HCT116 (cell line): ENCODE data around the gene PDE12. TPM values are rescaled to one million over a fixed set of nuclear protein-coding genes. Genes with fewer than 3 reads are reported as not detected.

Source experiments
- ATAC-seq: fragments of 200-7000 bp; cut with Tn5 transposase; 2 replicates; pipeline ENCODE4 v1.9.1; 2020; ENCODE audit warnings: mild to moderate bottlenecking, moderate library complexity
- BruUV-seq: library from RNA; stranded (reverse); fragments of 400-500 nt; replicated peaks from 2 replicates; lab custom pipeline; 2021; lab: Mats Ljungman, UMichigan
- CTCF ChIA-PET: fragments of 300-600 bp; sonication (Branson Sonifier 250); formaldehyde crosslinking; loops from one replicate; lab custom pipeline; 2021; ENCODE audit warnings: antibody characterized with exemption; lab: Charles Lee
- POLR2A ChIA-PET: fragments of 300-600, 350-600 bp; sonication (Branson Sonifier 250); formaldehyde crosslinking; loops from one replicate; lab custom pipeline; 2021; ENCODE audit warnings: antibody characterized with exemption; lab: Charles Lee
- RAD21 ChIA-PET, 2 experiments: fragments of 300-600 bp; sonication (Branson Sonifier 250); formaldehyde crosslinking; loops; one replicate each; lab custom pipeline; 2023; ENCODE audit warnings: low total read pairs in 2 of 2; ENCODE audit not compliant: uncharacterized antibody in 2 of 2, unreplicated experiment in 2 of 2, low non-redundant PET in 1 of 2; lab: Charles Lee
- DNase-seq: peaks from one replicate; pipeline ENCODE4 v3.0.0-alpha.2; 2010; ENCODE audit warnings: low read depth, low spot score
- H2AFZ ChIP-seq: fragments of 200-600 bp; shearing (Covaris generic), sonication (generic); 2 replicates; pipeline ENCODE4 v1.6.1; 2017; ENCODE audit warnings: low read depth, mixed run types, mixed read lengths, antibody characterized with exemption, low read length; ENCODE audit not compliant: poor library complexity, severe bottlenecking
- H3K27ac ChIP-seq: 2 replicates; pipeline ENCODE4 v1.5.1; 2012; ENCODE audit warnings: low read depth, low read length
- H3K27me3 ChIP-seq: fragments of 200-600 bp; sonication (generic); 2 replicates; pipeline ENCODE4 v1.6.1; 2016; ENCODE audit warnings: mixed run types, low read length, mixed read lengths; ENCODE audit not compliant: insufficient read depth
- H3K36me3 ChIP-seq, 2 experiments: fragments of 200-500 bp in 1 of 2; fragments of 200-600 bp in 1 of 2; sonication (Bioruptor generic) in 1 of 2; sonication (generic) in 1 of 2; 2 replicates each; pipeline versions ENCODE4 v1.5.1 to v1.6.1; 2014 to 2016; ENCODE audit warnings: low read length in 2 of 2, inconsistent platforms in 1 of 2, mixed read lengths in 1 of 2, mixed run types in 1 of 2; ENCODE audit not compliant: insufficient read depth in 2 of 2, control insufficient read depth in 1 of 2
- H3K4me1 ChIP-seq, 2 experiments: fragments of 200-600 bp in 1 of 2; sonication (generic) in 1 of 2; 2 replicates each; pipeline versions ENCODE4 v1.5.1 to v1.6.1; 2012 to 2017; ENCODE audit warnings: low read length in 2 of 2, inconsistent platforms in 1 of 2, mild to moderate bottlenecking in 1 of 2, mixed read lengths in 1 of 2, mixed run types in 1 of 2, moderate library complexity in 1 of 2; ENCODE audit not compliant: insufficient read depth in 2 of 2, control insufficient read depth in 1 of 2
- H3K4me2 ChIP-seq: fragments of 200-600 bp; sonication (generic); 2 replicates; pipeline ENCODE4 v1.6.1; 2017; ENCODE audit warnings: mixed run types, low read length, mixed read lengths
- H3K4me3 ChIP-seq, 2 experiments: fragments of 200-600 bp in 1 of 2; sonication (generic) in 1 of 2; replicated peaks in 1 of 2; 2 replicates each; pipeline ENCODE4 v1.5.1; 2011 to 2016; ENCODE audit warnings: low read length in 2 of 2, control low read depth in 1 of 2, low read depth in 1 of 2, mild to moderate bottlenecking in 1 of 2, mixed read lengths in 1 of 2, mixed run types in 1 of 2
- H3K79me2 ChIP-seq: fragments of 200-600 bp; sonication (generic); 2 replicates; pipeline ENCODE4 v1.6.1; 2017; ENCODE audit warnings: mild to moderate bottlenecking, mixed run types, low read length, moderate library complexity, mixed read lengths; ENCODE audit not compliant: insufficient read depth
- H3K9ac ChIP-seq: fragments of 200-600 bp; sonication (generic); 2 replicates; pipeline ENCODE4 v1.6.1; 2016; ENCODE audit warnings: low read length, mixed read lengths
- H3K9me2 ChIP-seq: fragments of 200-600 bp; sonication (generic), shearing (Covaris generic); 2 replicates; pipeline ENCODE4 v1.6.1; 2017; ENCODE audit warnings: mixed run types, mild to moderate bottlenecking, moderate library complexity; ENCODE audit not compliant: insufficient read depth
- H3K9me3 ChIP-seq, 2 experiments: fragments of 200-500 bp in 1 of 2; fragments of 200-600 bp in 1 of 2; sonication (Bioruptor generic) in 1 of 2; sonication (generic) in 1 of 2; 2 replicates each; pipeline ENCODE4 v1.6.1; 2014 to 2017; ENCODE audit warnings: low read length in 2 of 2, mixed read lengths in 2 of 2, inconsistent platforms in 1 of 2, low read depth in 1 of 2, mild to moderate bottlenecking in 1 of 2, mixed run types in 1 of 2, moderate library complexity in 1 of 2; ENCODE audit not compliant: control insufficient read depth in 1 of 2, insufficient read depth in 1 of 2
- H4K20me1 ChIP-seq: fragments of 200-600 bp; sonication (generic), shearing (Covaris generic); 2 replicates; pipeline ENCODE4 v1.6.1; 2017; ENCODE audit warnings: mixed run types, mild to moderate bottlenecking, moderate library complexity; ENCODE audit not compliant: insufficient read depth
- CBX3 ChIP-seq: IDR thresholded peaks from 2 replicates; pipeline ENCODE4 v1.6.1; 2012; ENCODE audit warnings: low read depth
- CTCF ChIP-seq, 3 experiments: fragments of 200-600 bp in 1 of 3; sonication (generic) in 1 of 3; IDR thresholded peaks in 2 of 3; conservative IDR thresholded peaks in 1 of 3; 2 replicates each; pipeline ENCODE4 v1.5.1; 2012 to 2017; ENCODE audit warnings: low read depth in 2 of 3, low read length in 2 of 3, antibody characterized with exemption in 1 of 3, borderline replicate concordance in 1 of 3, control low read depth in 1 of 3, mild to moderate bottlenecking in 1 of 3, mixed read lengths in 1 of 3, mixed run types in 1 of 3, moderate library complexity in 1 of 3; ENCODE audit not compliant: insufficient read depth in 1 of 3
- EZH2 ChIP-seq: fragments of 200-600 bp; sonication (generic); IDR thresholded peaks from 2 replicates; pipeline ENCODE4 v1.6.1; 2017; ENCODE audit warnings: antibody characterized with exemption, mixed run types
- EZH2phosphoT487 ChIP-seq: fragments of 200-600 bp; IDR thresholded peaks from 2 replicates; pipeline ENCODE4 v1.6.1; 2018; ENCODE audit warnings: antibody characterized with exemption, borderline replicate concordance
- FOSL1 ChIP-seq: IDR thresholded peaks from 2 replicates; pipeline ENCODE4 v1.6.1; 2012; ENCODE audit warnings: low read depth
- POLR2AphosphoS5 ChIP-seq: IDR thresholded peaks from 2 replicates; pipeline ENCODE4 v1.6.1; 2011; ENCODE audit warnings: mild to moderate bottlenecking, low read depth, low read length, moderate library complexity
- SIN3A ChIP-seq: IDR thresholded peaks from 2 replicates; pipeline ENCODE4 v1.6.1; 2012; ENCODE audit warnings: low read depth
- TCF7L2 ChIP-seq: IDR thresholded peaks from 2 replicates; pipeline ENCODE4 v1.7.0; 2011; ENCODE audit warnings: borderline replicate concordance, inconsistent platforms; ENCODE audit not compliant: insufficient read depth, insufficient read length; ENCODE audit errors: extremely low read depth
- ZBTB33 ChIP-seq: IDR thresholded peaks from 2 replicates; pipeline ENCODE4 v1.6.1; 2011; ENCODE audit warnings: mild to moderate bottlenecking, low read length, moderate library complexity; ENCODE audit not compliant: insufficient replicate concordance; ENCODE audit errors: extremely low read depth
- intact Hi-C: fragments of 100-400 bp; cut with micrococcal nuclease; formaldehyde crosslinking; loops from 2 replicates; pipeline ENCODE4 v1.10.0; 2022
- total RNA-seq: library from RNA; stranded (reverse); gene quantifications from one replicate; pipeline ENCODE4 v1.2.1, GENCODE V29; 2021; ENCODE audit not compliant: unreplicated experiment

PDE12 gene
- total RNA-seq, 1 experiment from 2014 or later, result 28.3 TPM

- no peak for TF ChIP-seq EZH2
- TF ChIP-seq EZH2phosphoT487, result no peak
- TF ChIP-seq SIN3A, result no peak
- TF ChIP-seq, all 23 proteins: peak for 0
Measured at GRCh38 chr3:57512166-57512565, 43.9 kb upstream of the PDE12 start (continued).

- Histone ChIP-seq H3K4me1 (peaks cover 5 to 15% of the 10 kb centered on the region in 2 experiments; a peak in 2 of 4 replicates), H3K9ac (no peak overlapping the region), H4K20me1 (no peaks in the 10 kb centered on the region), H3K27me3 (no peaks in the 10 kb centered on the region), H3K27ac (no peak overlapping the region), H3K9me3 (no peaks in the 10 kb centered on the region), H3K9me2 (no peaks in the 10 kb centered on the region), H3K79me2 (no peaks in the 10 kb centered on the region), H3K36me3 (no peaks in the 10 kb centered on the region), H2AFZ (peak overlapping the region; percentile 73), H3K4me3 (no peak overlapping the region), H3K4me2 (peak overlapping the region; percentile 29)
- CTCF ChIA-PET, result no interaction called here
- RAD21 ChIA-PET, result no interaction called here
- intact Hi-C loops, result no loop called here
- TF ChIP-seq CBX3, result no peak
- TF ChIP-seq FOSL1, result 0 out of 2 replicates have a peak, but pooled peaks have one; percentile 11
- DNase-seq (peak; percentile 1), ATAC-seq (peak; percentile 11; the same call in 1 of the 2 replicates)
- no TSS peak for BruUV-seq
- POLR2A ChIA-PET, result no interaction called here
Measured at GRCh38 chr3:57518276-57518915, 37.7 kb upstream of the PDE12 start.

GRCh38 chr3:57530071-57530608 lies 25.9 kb upstream of the PDE12 start:
- intact Hi-C loops, result no loop called here
- CTCF ChIA-PET, result no interaction called here
- TF ChIP-seq TCF7L2, result no peak
- TF ChIP-seq EZH2phosphoT487, result no peak
- TF ChIP-seq ZBTB33, result no peak
- no peak for TF ChIP-seq POLR2AphosphoS5
- no peak for TF ChIP-seq CTCF (IDR thresholded peaks at IDR 0.05 in 2 of 3, conservative IDR thresholded peaks at IDR 0.05 in 1 of 3; ENCODE audit: borderline replicate concordance in 1 of 3, insufficient read depth in 1 of 3, low read depth in 2 of 3, low read length in 2 of 3)

More at GRCh38 chr3:57530071-57530608, 25.9 kb upstream of the PDE12 start:
- peak; percentile 70 for ATAC-seq
- H3K27me3 ChIP-seq, result no peaks in the 10 kb centered on the region
- no peaks in the 10 kb centered on the region for H3K79me2 ChIP-seq
- no peak for DNase-seq
- no peak overlapping the region for H3K4me3 ChIP-seq
- no peak overlapping the region for H3K9ac ChIP-seq
- RAD21 ChIA-PET, result no interaction called here
- no peaks in the 10 kb centered on the region for H3K36me3 ChIP-seq
- H3K9me2 ChIP-seq, result no peaks in the 10 kb centered on the region
- no peaks in the 10 kb centered on the region for H3K9me3 ChIP-seq
- BruUV-seq, result no TSS peak
- H4K20me1 ChIP-seq, result no peaks in the 10 kb centered on the region
- H3K4me1 ChIP-seq, result peaks cover 7 to 22% of the 10 kb centered on the region in 2 experiments; a peak in 3 of 4 replicates
- H3K27ac ChIP-seq, result peak overlapping the region; percentile 15; the same call in 1 of the 2 replicates
- peak overlapping the region; percentile 45 for H2AFZ ChIP-seq
- H3K4me2 ChIP-seq, result peak overlapping the region; percentile 24; the same call in 1 of the 2 replicates
- POLR2A ChIA-PET, result no interaction called here
